ENCODE results near the gene KIF16B. TPM values are rescaled to one million over a fixed set of nuclear protein-coding genes. Genes with fewer than 3 reads are reported as not detected.

The KIF16B gene
- total and polyA plus RNA-seq, 2 of the 13 experiments (the other 11 are each of a cell fraction or from before 2014, with no cell fraction given) = 6.9 to 18.0 TPM

DNA sequence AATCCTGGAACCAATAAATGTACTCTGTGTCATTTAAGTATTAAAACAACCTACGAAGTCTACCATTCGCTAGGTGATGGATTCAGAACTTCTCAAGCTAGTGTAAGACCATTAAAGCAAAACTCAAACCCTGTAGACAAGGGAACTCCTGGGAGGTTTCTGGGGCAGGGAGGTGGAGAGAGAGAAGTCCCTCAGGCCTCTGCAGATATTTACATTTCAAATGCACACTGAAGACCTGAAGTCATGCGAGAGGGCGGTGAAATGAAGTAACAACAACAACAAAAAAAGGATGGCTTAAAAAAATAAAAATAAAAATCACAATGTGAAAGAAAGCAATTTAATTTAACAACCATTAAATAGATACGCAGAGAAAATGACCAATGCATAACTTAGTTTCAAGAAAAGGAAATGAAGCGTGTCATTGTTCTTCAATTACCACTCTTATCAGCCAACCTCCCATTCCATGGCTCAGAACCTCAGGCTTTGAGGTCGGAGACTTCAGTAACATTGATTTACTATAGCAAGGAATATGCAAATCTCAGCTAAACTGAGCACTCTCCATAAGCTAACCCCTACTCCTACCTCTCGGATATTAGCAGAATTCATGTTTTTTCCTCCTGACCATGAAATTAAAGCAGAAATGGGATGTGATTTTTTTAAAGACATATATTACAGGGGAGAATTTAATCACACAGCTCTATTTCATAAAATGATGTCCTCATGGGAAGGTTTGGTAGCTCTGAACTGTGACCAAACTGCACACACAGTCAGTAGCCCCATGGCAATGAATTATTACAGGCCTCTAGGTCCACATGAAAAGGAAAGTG, 140.6 kb downstream of the KIF16B start:
- POLR2A ChIA-PET = no interaction called here

More for the DNA sequence above, 140.6 kb downstream of the KIF16B start:
- FAIRE-seq (no peak), ATAC-seq (no peak), DNase-seq (ENCODE audit: low spot score) (no peak)
- TF ChIP-seq ATF3 (CRISPR knock-in tag; IDR thresholded peaks at IDR 0.05) (no peak), HOXA5 (CRISPR knock-in tag; IDR thresholded peaks at IDR 0.05) (no peak), ATF1 (CRISPR knock-in tag; IDR thresholded peaks at IDR 0.05) (no peak), AFF4 (CRISPR knock-in tag; IDR thresholded peaks at IDR 0.05) (no peak), KLF9 (CRISPR knock-in tag; IDR thresholded peaks at IDR 0.05; ENCODE audit: low read depth) (no peak), ZSCAN31 (CRISPR knock-in tag; IDR thresholded peaks at IDR 0.05; ENCODE audit: low read depth) (no peak), ZNF34 (CRISPR knock-in tag; IDR thresholded peaks at IDR 0.05; ENCODE audit: borderline replicate concordance) (no peak), HES4 (CRISPR knock-in tag; IDR thresholded peaks at IDR 0.05; ENCODE audit: borderline replicate concordance) (no peak), ZNF205 (CRISPR knock-in tag; IDR thresholded peaks at IDR 0.05) (no peak), ZFP62 (CRISPR knock-in tag; IDR thresholded peaks at IDR 0.05) (no peak), FUBP1 (CRISPR knock-in tag; IDR thresholded peaks at IDR 0.05; ENCODE audit: borderline replicate concordance) (no peak)
- TF ChIP-seq, protein P1, sequence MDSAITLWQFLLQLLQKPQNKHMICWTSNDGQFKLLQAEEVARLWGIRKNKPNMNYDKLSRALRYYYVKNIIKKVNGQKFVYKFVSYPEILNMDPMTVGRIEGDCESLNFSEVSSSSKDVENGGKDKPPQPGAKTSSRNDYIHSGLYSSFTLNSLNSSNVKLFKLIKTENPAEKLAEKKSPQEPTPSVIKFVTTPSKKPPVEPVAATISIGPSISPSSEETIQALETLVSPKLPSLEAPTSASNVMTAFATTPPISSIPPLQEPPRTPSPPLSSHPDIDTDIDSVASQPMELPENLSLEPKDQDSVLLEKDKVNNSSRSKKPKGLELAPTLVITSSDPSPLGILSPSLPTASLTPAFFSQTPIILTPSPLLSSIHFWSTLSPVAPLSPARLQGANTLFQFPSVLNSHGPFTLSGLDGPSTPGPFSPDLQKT (CRISPR knock-in tag; IDR thresholded peaks at IDR 0.05; ENCODE audit: borderline replicate concordance) = no peak
- TF ChIP-seq, protein P2, sequence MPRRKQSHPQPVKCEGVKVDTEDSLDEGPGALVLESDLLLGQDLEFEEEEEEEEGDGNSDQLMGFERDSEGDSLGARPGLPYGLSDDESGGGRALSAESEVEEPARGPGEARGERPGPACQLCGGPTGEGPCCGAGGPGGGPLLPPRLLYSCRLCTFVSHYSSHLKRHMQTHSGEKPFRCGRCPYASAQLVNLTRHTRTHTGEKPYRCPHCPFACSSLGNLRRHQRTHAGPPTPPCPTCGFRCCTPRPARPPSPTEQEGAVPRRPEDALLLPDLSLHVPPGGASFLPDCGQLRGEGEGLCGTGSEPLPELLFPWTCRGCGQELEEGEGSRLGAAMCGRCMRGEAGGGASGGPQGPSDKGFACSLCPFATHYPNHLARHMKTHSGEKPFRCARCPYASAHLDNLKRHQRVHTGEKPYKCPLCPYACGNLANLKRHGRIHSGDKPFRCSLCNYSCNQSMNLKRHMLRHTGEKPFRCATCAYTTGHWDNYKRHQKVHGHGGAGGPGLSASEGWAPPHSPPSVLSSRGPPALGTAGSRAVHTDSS (CRISPR knock-in tag; conservative IDR thresholded peaks at IDR 0.05) = no peak
- CTCF ChIA-PET (ENCODE audit: low intra/inter-chr PET ratio, low total read pairs) = no interaction called here
- WGBS (ENCODE audit: low lambda C conversion rate) = 96% methylated on average over 8 of the region's 8 CpGs
- Histone ChIP-seq H3K9me3 (ENCODE audit: low read length) (no peaks in the 10 kb centered on the region), H2AFZ (ENCODE audit: low read length) (no peak overlapping the region), H3K4me3 (replicated peaks in 1 of 3; ENCODE audit: insufficient read depth in 1 of 3, low read depth in 2 of 3, low read length in 3 of 3) (no peak overlapping the region), H3K27me3 (ENCODE audit: control insufficient read depth in 1 of 2, insufficient read depth in 2 of 2, low read length in 2 of 2) (no peaks in the 10 kb centered on the region), H3K9ac (ENCODE audit: insufficient read depth, low read depth, low read length) (no peak overlapping the region), H3K4me2 (ENCODE audit: low read depth, low read length) (no peak overlapping the region), H3K79me2 (ENCODE audit: insufficient read depth, low read length) (no peaks in the 10 kb centered on the region), H3K36me3 (replicated peaks in 1 of 2; ENCODE audit: control insufficient read depth in 1 of 2, insufficient read depth in 2 of 2, low read length in 2 of 2) (0 out of 5 replicates have a peak, but pooled peaks cover 2 to 5% of the 10 kb centered on the region in 2 experiments), H3K4me1 (ENCODE audit: insufficient read depth, low read length) (no peaks in the 10 kb centered on the region), H4K20me1 (ENCODE audit: insufficient read depth, low read length) (no peaks in the 10 kb centered on the region), H3K27ac (ENCODE audit: extremely low read length, insufficient read depth, low read length) (no peak overlapping the region)
- intact Hi-C loops (cut with micrococcal nuclease; ENCODE audit: unreplicated experiment) (loop anchor here (10.0 kb wide), 1 partner anchor 158 kb away; no protein-coding TSS in a partner anchor), in situ Hi-C loops (cut with HindIII; ENCODE audit: extremely low pct_ligation_motif_present, low pct_unique_long_range_greater_than_20kb) (no loop called here)
- BruUV-seq (replicated peaks) = no TSS peak
